ENCODE data around the gene CD74.

CD74 gene

DNA sequence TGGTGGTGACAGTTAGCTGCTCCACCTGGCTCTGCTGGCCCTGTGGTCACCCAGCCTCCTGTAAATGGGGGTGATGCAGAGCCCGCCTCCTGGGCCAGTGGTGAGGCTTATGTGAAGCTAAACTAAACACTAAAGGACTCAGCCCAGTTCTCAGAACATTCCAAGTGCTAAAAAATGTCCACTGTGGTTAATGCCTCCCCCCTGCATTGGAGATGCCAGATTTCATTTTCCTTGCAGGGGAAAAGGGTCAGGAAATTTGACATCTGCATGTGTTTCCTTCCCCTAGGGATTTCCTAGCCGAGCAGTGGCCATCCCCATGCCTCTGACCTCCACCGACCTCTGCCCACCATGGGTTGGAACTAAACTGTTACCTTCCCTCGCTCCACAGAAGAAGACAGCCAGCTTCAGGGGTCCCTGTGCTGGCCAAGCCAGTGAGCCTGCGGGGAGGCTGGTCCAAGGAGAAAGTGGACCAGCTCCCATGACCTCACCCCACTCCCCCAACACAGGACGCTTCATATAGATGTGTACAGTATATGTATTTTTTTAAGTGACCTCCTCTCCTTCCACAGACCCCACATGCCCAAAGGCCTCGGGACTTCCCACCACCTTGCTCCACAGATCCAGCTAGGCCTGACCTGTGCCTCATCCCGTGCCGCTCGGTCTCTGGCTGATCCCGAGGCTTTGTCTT is 13.0 kb downstream of the CD74 start:
- no peaks in the 10 kb centered on the region for H3K27me3 ChIP-seq (ENCODE audit: low read depth, low read length)
- H3K36me3 ChIP-seq (ENCODE audit: control insufficient read depth in 1 of 2, insufficient read depth in 2 of 2, low read length in 2 of 2), result peaks cover 46 to 77% of the 10 kb centered on the region in 2 donors
- H3K9me3 ChIP-seq (ENCODE audit: control insufficient read depth in 1 of 2, low read length in 2 of 2), result no peaks in the 10 kb centered on the region
- no peaks in the 10 kb centered on the region for H3K4me1 ChIP-seq (ENCODE audit: control insufficient read depth in 1 of 2, insufficient read depth in 2 of 2, low read length in 2 of 2)
- no peak overlapping the region for H3K4me3 ChIP-seq (ENCODE audit: low read depth in 1 of 2, low read length in 2 of 2)
- no peak overlapping the region for H3K27ac ChIP-seq (ENCODE audit: low read length)

DNA sequence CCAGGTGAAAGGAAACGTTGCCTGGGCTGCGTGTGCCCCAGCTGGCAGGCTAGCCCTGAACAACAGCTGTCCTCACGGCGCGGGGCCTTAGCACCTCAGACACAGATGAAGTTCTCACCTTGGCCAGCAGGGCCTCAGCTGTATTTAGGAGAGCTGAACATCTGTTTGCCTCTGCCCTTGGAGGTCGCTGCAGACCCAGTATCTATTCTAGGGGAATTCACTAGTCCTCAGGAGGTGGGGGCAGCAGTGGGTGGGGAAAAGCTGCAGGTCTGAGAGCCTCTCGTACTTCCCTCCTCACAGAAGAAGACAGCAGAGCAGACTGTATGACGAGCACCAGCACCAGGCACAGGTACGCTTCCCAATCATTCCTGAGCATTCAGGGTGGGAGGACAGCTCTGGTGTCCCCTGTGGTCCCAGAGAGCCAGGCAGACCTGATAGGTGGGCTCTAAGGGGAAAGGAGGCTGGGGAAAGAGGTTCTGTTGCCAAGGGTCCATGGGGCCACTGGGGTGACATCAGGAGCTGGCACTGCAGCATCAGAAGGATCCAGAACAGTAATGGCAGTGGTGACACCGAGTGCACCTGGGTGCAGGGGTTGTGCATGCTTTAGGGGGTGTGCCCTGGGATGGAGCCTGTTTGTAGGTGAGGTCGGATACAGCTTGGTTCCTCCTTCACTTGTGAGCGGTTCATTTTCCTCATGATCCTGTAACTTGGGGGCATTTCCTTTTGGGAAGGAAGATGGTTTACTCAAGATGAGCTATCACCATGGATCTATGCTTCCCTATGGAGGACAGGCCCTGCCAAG is 13.8 kb downstream of the CD74 start:
- H3K4me1 ChIP-seq (ENCODE audit: control insufficient read depth in 1 of 2, insufficient read depth in 2 of 2, low read length in 2 of 2), result no peaks in the 10 kb centered on the region
- H3K4me3 ChIP-seq (ENCODE audit: low read depth in 1 of 2, low read length in 2 of 2), result no peak overlapping the region
- no peak overlapping the region for H3K27ac ChIP-seq (ENCODE audit: low read length)
- peaks cover 44 to 77% of the 10 kb centered on the region in 2 donors for H3K36me3 ChIP-seq (ENCODE audit: control insufficient read depth in 1 of 2, insufficient read depth in 2 of 2, low read length in 2 of 2)
- H3K27me3 ChIP-seq (ENCODE audit: low read depth, low read length), result no peaks in the 10 kb centered on the region
- H3K9me3 ChIP-seq (ENCODE audit: control insufficient read depth in 1 of 2, low read length in 2 of 2), result no peaks in the 10 kb centered on the region

DNA sequence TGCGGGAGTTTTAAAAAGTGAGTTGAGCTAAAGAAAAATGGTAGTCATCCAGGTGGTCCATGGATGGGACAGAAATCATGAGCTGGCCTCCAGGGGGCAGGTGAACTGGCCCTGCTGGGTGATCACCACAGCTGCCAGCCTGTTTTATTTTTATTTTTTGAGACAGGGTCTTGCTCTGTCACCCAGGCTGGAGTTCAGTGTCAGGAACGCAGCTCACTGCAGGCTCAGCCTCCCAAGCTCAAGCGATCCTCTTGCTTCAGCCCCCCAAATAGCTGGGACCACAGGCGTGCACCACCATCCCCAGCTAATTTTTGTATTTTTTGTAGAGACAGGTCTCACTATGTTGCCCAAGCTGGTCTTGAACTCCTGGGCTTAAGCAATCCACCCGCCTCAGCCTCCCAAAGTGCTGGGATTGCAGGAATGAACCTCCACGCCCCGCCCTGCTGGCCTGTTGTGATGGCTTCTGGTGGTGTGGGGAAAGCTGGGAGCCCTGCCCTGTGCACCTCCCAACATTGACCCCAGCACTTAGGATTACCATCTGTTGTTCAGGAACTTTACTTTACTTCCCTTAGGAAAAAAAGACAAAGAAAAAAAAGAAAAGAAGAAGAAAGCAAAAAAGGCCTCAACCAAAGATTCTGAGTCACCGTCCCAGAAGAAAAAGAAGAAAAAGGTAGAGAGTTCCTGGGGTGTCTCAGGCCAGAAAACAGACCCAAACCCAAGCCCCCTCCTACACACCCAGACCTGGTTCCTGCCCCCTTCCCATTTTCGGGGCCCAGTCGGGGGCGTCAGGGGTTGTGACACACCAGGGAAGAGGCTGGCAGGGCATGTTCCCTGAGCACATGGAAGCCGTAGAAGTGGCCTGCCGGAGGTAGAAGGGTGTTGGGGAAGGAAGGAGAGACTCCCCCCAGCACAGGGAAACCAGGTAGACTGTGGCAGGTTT is 14.7 kb downstream of the CD74 start:
- Histone ChIP-seq H3K9me3 (ENCODE audit: control insufficient read depth in 1 of 2, low read length in 2 of 2) (no peaks in the 10 kb centered on the region), H3K4me3 (ENCODE audit: low read depth in 1 of 2, low read length in 2 of 2) (no peak overlapping the region), H3K36me3 (ENCODE audit: control insufficient read depth in 1 of 2, insufficient read depth in 2 of 2, low read length in 2 of 2) (peaks cover 45 to 79% of the 10 kb centered on the region in 2 donors), H3K27me3 (ENCODE audit: low read depth, low read length) (no peaks in the 10 kb centered on the region), H3K27ac (ENCODE audit: low read length) (no peak overlapping the region), H3K4me1 (ENCODE audit: control insufficient read depth in 1 of 2, insufficient read depth in 2 of 2, low read length in 2 of 2) (no peaks in the 10 kb centered on the region)

DNA sequence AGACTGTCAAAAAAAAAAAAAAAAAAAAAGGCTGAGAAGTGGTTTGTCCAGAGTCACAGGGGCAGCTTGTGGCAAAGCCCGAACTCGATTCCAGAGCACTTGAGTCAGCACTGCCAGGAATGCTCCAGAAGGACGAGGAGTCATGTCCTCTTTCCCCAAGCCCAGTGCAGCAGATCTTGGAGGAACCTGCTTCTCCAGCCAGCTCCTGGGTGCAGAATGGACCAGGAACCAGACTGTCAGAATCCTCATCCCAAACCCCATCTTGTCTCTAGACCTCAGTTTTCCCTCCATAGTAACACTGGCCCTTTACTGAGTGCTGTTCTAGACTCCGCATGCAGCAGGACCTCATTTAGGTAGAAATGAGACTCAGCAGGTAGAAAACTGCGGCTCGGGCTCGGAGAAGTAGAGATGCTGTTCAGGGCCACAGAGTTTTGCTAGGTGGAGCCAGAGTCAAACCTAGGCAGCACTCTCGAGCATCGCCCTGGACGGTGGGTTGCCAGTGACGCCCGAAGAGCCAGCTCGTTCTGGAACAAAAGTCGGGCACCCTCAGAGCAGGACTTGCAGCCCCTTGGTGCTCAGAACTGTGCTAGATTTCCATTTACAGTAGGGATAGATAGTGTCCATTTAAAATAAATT is 15.4 kb downstream of the CD74 start:
- H3K9me3 ChIP-seq (ENCODE audit: control insufficient read depth in 1 of 2, low read length in 2 of 2), result no peaks in the 10 kb centered on the region
- no peak overlapping the region for H3K27ac ChIP-seq (ENCODE audit: low read length)
- H3K4me3 ChIP-seq (ENCODE audit: low read depth in 1 of 2, low read length in 2 of 2), result no peak overlapping the region
- peaks cover 39 to 79% of the 10 kb centered on the region in 2 donors for H3K36me3 ChIP-seq (ENCODE audit: control insufficient read depth in 1 of 2, insufficient read depth in 2 of 2, low read length in 2 of 2)
- H3K4me1 ChIP-seq (ENCODE audit: control insufficient read depth in 1 of 2, insufficient read depth in 2 of 2, low read length in 2 of 2), result no peaks in the 10 kb centered on the region
- H3K27me3 ChIP-seq (ENCODE audit: low read depth, low read length), result no peaks in the 10 kb centered on the region

DNA sequence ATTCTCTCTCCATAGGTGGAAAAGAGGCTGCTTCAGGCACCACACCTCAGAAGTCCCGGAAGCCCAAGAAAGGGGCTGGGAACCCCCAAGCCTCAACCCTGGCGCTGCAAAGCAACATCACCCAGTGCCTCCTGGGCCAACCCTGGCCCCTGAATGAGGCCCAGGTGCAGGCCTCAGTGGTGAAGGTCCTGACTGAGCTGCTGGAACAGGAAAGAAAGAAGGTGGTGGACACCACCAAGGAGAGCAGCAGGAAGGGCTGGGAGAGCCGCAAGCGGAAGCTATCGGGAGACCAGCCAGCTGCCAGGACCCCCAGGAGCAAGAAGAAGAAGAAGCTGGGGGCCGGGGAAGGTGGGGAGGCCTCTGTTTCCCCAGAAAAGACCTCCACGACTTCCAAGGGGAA is 16.4 kb downstream of the CD74 start:
- H3K36me3 ChIP-seq (ENCODE audit: control insufficient read depth in 1 of 2, insufficient read depth in 2 of 2, low read length in 2 of 2), result peaks cover 38 to 88% of the 10 kb centered on the region in 2 donors
- H3K27ac ChIP-seq (ENCODE audit: low read length), result no peak overlapping the region
- no peaks in the 10 kb centered on the region for H3K4me1 ChIP-seq (ENCODE audit: control insufficient read depth in 1 of 2, insufficient read depth in 2 of 2, low read length in 2 of 2)
- H3K4me3 ChIP-seq (ENCODE audit: low read depth in 1 of 2, low read length in 2 of 2), result no peak overlapping the region
- H3K27me3 ChIP-seq (ENCODE audit: low read depth, low read length), result no peaks in the 10 kb centered on the region
- no peaks in the 10 kb centered on the region for H3K9me3 ChIP-seq (ENCODE audit: control insufficient read depth in 1 of 2, low read length in 2 of 2)

DNA sequence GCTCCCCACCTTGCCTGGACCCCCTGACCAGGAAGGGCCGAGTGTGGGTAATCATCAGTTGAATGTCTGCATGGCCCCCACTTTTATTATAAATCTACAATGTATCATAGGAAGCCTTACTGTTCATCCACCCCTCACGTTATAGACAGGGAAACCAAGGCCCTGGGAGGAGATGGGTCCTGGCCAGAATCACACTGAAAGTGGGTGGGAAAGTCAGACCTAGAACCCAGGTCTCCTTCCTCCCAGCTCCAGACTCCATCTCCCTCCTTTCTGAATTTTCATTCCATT is 17.1 kb downstream of the CD74 start:
- H3K4me1 ChIP-seq (ENCODE audit: control insufficient read depth in 1 of 2, insufficient read depth in 2 of 2, low read length in 2 of 2), result no peaks in the 10 kb centered on the region
- H3K36me3 ChIP-seq (ENCODE audit: control insufficient read depth in 1 of 2, insufficient read depth in 2 of 2, low read length in 2 of 2), result peaks cover 36 to 88% of the 10 kb centered on the region in 2 donors
- H3K4me3 ChIP-seq (ENCODE audit: low read depth in 1 of 2, low read length in 2 of 2), result no peak overlapping the region
- H3K9me3 ChIP-seq (ENCODE audit: control insufficient read depth in 1 of 2, low read length in 2 of 2), result no peaks in the 10 kb centered on the region
- H3K27ac ChIP-seq (ENCODE audit: low read length), result no peak overlapping the region
- H3K27me3 ChIP-seq (ENCODE audit: low read depth, low read length), result no peaks in the 10 kb centered on the region

DNA sequence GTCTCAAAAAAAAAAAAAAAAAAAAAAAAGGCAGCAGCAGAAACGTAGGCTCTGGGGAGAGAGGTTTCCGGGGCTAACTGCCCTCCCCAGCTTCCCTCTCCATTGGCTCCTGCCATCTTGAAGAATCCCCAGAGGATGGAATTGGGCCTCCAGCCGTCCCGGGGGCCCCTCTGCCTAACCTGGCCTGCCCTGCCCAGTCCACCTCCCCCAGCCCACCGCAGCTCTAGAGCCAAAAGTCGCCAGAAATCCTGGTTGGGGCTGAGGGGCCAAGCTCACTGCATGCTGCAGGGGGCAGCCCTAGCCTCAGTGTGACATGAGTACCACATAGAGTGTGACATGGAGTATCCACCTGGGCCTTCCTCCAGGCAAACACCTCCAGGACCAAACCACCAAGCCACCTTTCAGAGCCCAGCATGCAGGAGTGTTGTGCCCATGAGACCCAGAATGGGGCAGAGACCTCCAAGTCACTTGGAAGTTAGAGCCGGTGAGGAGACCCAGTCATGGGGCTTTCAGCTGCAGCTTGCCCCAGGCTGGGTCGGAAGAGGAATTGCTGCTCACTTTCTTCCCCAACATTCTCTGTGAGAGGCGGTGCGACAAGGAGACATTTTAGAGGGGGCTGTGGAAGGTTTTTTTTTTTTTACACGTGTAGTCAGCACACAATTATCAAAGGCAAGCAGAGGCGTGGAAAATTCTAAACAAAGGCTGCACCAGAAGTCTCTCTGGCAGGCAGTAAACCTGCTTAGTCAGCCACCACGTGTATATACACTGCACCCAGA is 17.6 kb downstream of the CD74 start:
- no peak overlapping the region for H3K27ac ChIP-seq (ENCODE audit: low read length)
- H3K36me3 ChIP-seq (ENCODE audit: control insufficient read depth in 1 of 2, insufficient read depth in 2 of 2, low read length in 2 of 2), result peaks cover 36 to 88% of the 10 kb centered on the region in 2 donors
- no peak overlapping the region for H3K4me3 ChIP-seq (ENCODE audit: low read depth in 1 of 2, low read length in 2 of 2)
- H3K4me1 ChIP-seq (ENCODE audit: control insufficient read depth in 1 of 2, insufficient read depth in 2 of 2, low read length in 2 of 2), result no peaks in the 10 kb centered on the region
- no peaks in the 10 kb centered on the region for H3K27me3 ChIP-seq (ENCODE audit: low read depth, low read length)
- H3K9me3 ChIP-seq (ENCODE audit: control insufficient read depth in 1 of 2, low read length in 2 of 2), result no peaks in the 10 kb centered on the region

DNA sequence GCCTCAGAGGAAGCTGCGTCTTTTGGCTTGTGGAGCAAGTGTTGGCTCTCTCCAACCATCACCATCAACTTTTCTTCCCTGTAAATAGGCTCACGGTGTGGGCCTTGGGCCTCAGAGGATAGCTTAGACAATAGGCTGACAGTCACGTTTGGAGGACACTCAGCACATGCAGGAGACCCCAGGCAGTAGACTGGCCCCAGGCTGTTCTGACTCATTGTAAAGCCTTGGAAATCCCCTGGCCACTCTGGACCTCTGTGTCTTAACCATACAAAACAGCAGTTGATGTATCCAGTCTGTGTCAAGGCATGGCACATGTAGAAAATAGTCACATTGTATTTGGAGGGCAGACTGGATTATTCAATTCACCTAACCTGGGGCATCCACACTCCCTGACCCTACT is 18.6 kb downstream of the CD74 start:
- H3K27ac ChIP-seq (ENCODE audit: low read length), result no peak overlapping the region
- H3K36me3 ChIP-seq (ENCODE audit: control insufficient read depth in 1 of 2, insufficient read depth in 2 of 2, low read length in 2 of 2), result peaks cover 33 to 88% of the 10 kb centered on the region in 2 donors
- no peaks in the 10 kb centered on the region for H3K9me3 ChIP-seq (ENCODE audit: control insufficient read depth in 1 of 2, low read length in 2 of 2)
- H3K4me1 ChIP-seq (ENCODE audit: control insufficient read depth in 1 of 2, insufficient read depth in 2 of 2, low read length in 2 of 2), result no peaks in the 10 kb centered on the region
- no peak overlapping the region for H3K4me3 ChIP-seq (ENCODE audit: low read depth in 1 of 2, low read length in 2 of 2)
- H3K27me3 ChIP-seq (ENCODE audit: low read depth, low read length), result no peaks in the 10 kb centered on the region

DNA sequence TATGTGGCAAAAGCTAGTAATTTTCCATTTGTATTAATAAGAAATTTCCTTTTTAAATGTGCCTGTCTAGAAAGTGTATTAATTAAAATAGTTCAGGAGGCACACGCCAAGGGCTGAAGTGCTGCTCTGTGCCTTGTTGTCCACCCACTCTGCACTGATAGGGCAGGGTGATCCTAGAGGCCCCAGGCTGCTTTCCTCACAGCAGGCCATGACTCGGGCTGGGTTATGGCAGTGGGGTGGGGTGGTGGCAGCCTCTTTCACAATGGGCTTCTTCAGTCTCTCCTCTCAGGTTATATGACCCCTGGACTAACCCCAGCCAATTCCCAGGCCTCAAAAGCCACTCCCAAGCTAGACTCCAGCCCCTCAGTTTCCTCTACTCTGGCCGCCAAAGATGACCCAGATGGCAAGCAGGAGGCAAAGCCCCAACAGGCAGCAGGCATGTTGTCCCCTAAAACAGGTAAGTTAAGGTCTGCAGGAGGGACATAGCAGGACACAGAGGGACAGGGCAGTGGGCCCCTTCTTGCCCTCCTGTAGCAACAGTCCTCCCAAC is 19.5 kb downstream of the CD74 start:
- no peaks in the 10 kb centered on the region for H3K4me1 ChIP-seq (ENCODE audit: control insufficient read depth in 1 of 2, insufficient read depth in 2 of 2, low read length in 2 of 2)
- peaks cover 31 to 86% of the 10 kb centered on the region in 2 donors for H3K36me3 ChIP-seq (ENCODE audit: control insufficient read depth in 1 of 2, insufficient read depth in 2 of 2, low read length in 2 of 2)
- H3K9me3 ChIP-seq (ENCODE audit: control insufficient read depth in 1 of 2, low read length in 2 of 2), result no peaks in the 10 kb centered on the region
- H3K4me3 ChIP-seq (ENCODE audit: low read depth in 1 of 2, low read length in 2 of 2), result no peak overlapping the region
- H3K27me3 ChIP-seq (ENCODE audit: low read depth, low read length), result no peaks in the 10 kb centered on the region
- no peak overlapping the region for H3K27ac ChIP-seq (ENCODE audit: low read length)

DNA sequence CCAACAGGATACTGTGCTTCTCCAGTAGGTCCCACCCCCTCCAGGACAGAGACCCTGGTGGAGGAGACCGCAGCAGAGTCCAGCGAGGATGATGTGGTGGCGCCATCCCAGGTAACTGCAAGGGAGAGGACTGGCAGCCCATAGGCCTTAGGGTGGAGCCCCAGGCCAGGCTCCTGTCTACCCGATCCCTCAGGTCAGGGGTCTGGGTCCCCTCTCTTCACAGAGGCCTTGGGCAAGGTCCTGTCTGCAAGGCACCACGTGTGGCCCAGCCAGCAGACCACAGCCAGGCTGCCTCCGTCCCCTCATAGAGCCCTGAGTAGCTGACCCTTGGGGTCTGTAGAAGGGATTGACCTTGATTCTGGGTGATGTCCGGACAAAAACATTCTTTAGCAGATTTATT is 20.0 kb downstream of the CD74 start:
- no peaks in the 10 kb centered on the region for H3K9me3 ChIP-seq (ENCODE audit: control insufficient read depth in 1 of 2, low read length in 2 of 2)
- H3K27me3 ChIP-seq (ENCODE audit: low read depth, low read length), result no peaks in the 10 kb centered on the region
- peaks cover 36 to 89% of the 10 kb centered on the region in 2 donors for H3K36me3 ChIP-seq (ENCODE audit: control insufficient read depth in 1 of 2, insufficient read depth in 2 of 2, low read length in 2 of 2)
- no peak overlapping the region for H3K4me3 ChIP-seq (ENCODE audit: low read depth in 1 of 2, low read length in 2 of 2)
- H3K4me1 ChIP-seq (ENCODE audit: control insufficient read depth in 1 of 2, insufficient read depth in 2 of 2, low read length in 2 of 2), result no peaks in the 10 kb centered on the region
- no peak overlapping the region for H3K27ac ChIP-seq (ENCODE audit: low read length)
